ENCODE results near the gene MZB1. TPM values are rescaled to one million over a fixed set of nuclear protein-coding genes. Genes with fewer than 3 reads are reported as not detected.
A peak's percentile ranks its signal among the peaks of the same experiment; 100 is the strongest.

MZB1 gene
- total and polyA plus RNA-seq, 4 donors: 1.8 to 23.7 (median 1.8) TPM

DNA sequence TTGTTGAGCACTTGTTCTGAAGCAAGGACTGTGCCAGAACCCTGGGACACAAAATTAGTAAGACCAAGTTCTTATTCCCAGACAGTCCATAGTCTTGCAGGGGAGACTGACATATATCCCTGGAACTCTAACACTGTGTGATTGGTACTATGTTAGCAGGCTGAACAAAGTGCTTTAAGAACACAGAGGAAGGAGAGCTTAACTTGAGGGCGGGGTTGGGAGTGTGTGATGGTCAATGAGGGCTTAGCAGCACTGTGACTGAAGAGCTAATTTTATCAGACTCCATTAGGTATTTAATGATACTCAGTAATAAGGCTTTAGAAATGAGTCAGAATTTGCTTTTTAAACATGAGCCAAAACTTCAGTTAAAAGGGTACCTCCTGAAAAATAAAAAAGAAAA lies 29.1 kb upstream of the MZB1 start:
- TF ChIP-seq NR2F2 (IDR thresholded peaks at IDR 0.05) (no peak), YY1 (IDR thresholded peaks at IDR 0.05) (no peak), GABPA (IDR thresholded peaks at IDR 0.05 in 1 of 2, conservative IDR thresholded peaks at IDR 0.05 in 1 of 2) (no peak), SP1 (IDR thresholded peaks at IDR 0.05) (no peak)
- TF ChIP-seq, protein P1, sequence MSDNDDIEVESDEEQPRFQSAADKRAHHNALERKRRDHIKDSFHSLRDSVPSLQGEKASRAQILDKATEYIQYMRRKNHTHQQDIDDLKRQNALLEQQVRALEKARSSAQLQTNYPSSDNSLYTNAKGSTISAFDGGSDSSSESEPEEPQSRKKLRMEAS (IDR thresholded peaks at IDR 0.05): no peak
- TF ChIP-seq, protein P2, sequence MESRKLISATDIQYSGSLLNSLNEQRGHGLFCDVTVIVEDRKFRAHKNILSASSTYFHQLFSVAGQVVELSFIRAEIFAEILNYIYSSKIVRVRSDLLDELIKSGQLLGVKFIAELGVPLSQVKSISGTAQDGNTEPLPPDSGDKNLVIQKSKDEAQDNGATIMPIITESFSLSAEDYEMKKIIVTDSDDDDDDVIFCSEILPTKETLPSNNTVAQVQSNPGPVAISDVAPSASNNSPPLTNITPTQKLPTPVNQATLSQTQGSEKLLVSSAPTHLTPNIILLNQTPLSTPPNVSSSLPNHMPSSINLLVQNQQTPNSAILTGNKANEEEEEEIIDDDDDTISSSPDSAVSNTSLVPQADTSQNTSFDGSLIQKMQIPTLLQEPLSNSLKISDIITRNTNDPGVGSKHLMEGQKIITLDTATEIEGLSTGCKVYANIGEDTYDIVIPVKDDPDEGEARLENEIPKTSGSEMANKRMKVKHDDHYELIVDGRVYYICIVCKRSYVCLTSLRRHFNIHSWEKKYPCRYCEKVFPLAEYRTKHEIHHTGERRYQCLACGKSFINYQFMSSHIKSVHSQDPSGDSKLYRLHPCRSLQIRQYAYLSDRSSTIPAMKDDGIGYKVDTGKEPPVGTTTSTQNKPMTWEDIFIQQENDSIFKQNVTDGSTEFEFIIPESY (IDR thresholded peaks at IDR 0.05): no peak
- H3K27me3 ChIP-seq (ENCODE audit: control insufficient read depth in 4 of 4, insufficient read depth in 4 of 4, low read length in 3 of 4): no peaks in the 10 kb centered on the region
- WGBS: 88% methylated on average over 1 of the region's 1 CpG
- H3K9ac ChIP-seq (ENCODE audit: low read depth in 1 of 2, low read length in 2 of 2): no peak overlapping the region
- DNase-seq (ENCODE audit: low spot score): no peak
- no peak overlapping the region for H3K27ac ChIP-seq (ENCODE audit: low read depth in 1 of 2, low read length in 2 of 2)
- peaks cover 0 to 3% (median 0%) of the 10 kb centered on the region in 4 donors for H3K4me1 ChIP-seq (ENCODE audit: control insufficient read depth in 4 of 4, insufficient read depth in 4 of 4, low read length in 3 of 4)
- no peak overlapping the region for H3K4me3 ChIP-seq (ENCODE audit: low read depth in 1 of 3, low read length in 3 of 3)
- H3K9me3 ChIP-seq (ENCODE audit: control insufficient read depth in 4 of 4, low read length in 3 of 4): no peaks in the 10 kb centered on the region
- H3K36me3 ChIP-seq (ENCODE audit: control insufficient read depth in 4 of 4, insufficient read depth in 3 of 4, low read depth in 1 of 4, low read length in 3 of 4): no peaks in the 10 kb centered on the region

DNA sequence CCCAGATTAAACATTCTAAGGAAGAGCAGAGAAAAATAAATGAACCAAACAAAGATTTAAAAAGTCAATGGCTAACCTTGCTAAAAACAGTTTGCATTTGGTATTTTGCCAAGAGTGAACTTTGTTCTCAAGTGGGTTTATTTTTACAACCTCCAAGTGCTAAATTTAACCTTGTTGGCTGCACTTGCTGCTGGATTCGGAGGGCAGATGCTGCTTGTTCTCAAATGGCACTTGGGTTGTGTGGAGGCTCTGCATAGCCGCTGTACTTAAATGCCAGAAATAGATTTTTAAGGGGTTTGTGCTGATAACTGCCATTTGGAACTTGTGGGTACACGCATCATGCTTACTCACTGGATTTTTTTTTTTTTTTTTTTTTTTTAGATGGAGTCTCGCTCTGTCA lies 27.5 kb upstream of the MZB1 start:
- no peak overlapping the region for H3K9ac ChIP-seq (ENCODE audit: low read depth in 1 of 2, low read length in 2 of 2)
- DNase-seq (ENCODE audit: low spot score): no peak
- no peaks in the 10 kb centered on the region for H3K27me3 ChIP-seq (ENCODE audit: control insufficient read depth in 4 of 4, insufficient read depth in 4 of 4, low read length in 3 of 4)
- WGBS: 62% methylated on average over 4 of the region's 4 CpGs
- no peak overlapping the region for H3K4me3 ChIP-seq (ENCODE audit: low read depth in 1 of 3, low read length in 3 of 3)
- no peaks in the 10 kb centered on the region for H3K36me3 ChIP-seq (ENCODE audit: control insufficient read depth in 4 of 4, insufficient read depth in 3 of 4, low read depth in 1 of 4, low read length in 3 of 4)
- H3K27ac ChIP-seq (ENCODE audit: low read depth in 1 of 2, low read length in 2 of 2): no peak overlapping the region
- H3K9me3 ChIP-seq (ENCODE audit: control insufficient read depth in 4 of 4, low read length in 3 of 4): no peaks in the 10 kb centered on the region
- H3K4me1 ChIP-seq (ENCODE audit: control insufficient read depth in 4 of 4, insufficient read depth in 4 of 4, low read length in 3 of 4): peaks cover 0 to 3% (median 0%) of the 10 kb centered on the region in 4 donors
- TF ChIP-seq NR2F2 (IDR thresholded peaks at IDR 0.05) (peak; percentile 51), FOXA2 (IDR thresholded peaks at IDR 0.05) (no peak), FOXA1 (IDR thresholded peaks at IDR 0.05) (no peak)

DNA sequence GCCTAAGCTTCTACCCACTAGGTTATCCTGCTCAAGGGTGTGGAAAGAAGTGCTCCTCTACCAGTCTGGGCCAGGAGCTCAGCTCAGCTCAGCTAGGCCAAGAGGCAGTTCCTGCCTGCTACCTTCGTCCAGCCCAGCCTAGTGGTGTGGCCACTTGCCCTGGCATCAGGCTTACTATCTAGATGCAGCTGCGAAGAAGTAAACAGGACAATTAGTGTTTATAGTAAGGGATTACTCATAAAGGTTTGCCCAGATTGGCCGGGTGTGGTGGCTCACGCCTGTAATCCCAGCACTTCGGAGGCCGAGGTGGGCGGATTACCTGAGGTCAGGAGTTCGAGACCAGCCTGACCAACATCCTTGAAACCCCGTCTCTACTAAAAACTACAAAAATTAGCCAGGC lies 26.9 kb upstream of the MZB1 start:
- Histone ChIP-seq H3K4me1 (ENCODE audit: control insufficient read depth in 4 of 4, insufficient read depth in 4 of 4, low read length in 3 of 4) (peaks cover 0 to 3% (median 0%) of the 10 kb centered on the region in 4 donors), H3K4me3 (ENCODE audit: low read depth in 1 of 3, low read length in 3 of 3) (no peak overlapping the region), H3K9me3 (ENCODE audit: control insufficient read depth in 4 of 4, low read length in 3 of 4) (no peaks in the 10 kb centered on the region), H3K27me3 (ENCODE audit: control insufficient read depth in 4 of 4, insufficient read depth in 4 of 4, low read length in 3 of 4) (no peaks in the 10 kb centered on the region), H3K36me3 (ENCODE audit: control insufficient read depth in 4 of 4, insufficient read depth in 3 of 4, low read depth in 1 of 4, low read length in 3 of 4) (no peaks in the 10 kb centered on the region), H3K9ac (ENCODE audit: low read depth in 1 of 2, low read length in 2 of 2) (no peak overlapping the region), H3K27ac (ENCODE audit: low read depth in 1 of 2, low read length in 2 of 2) (no peak overlapping the region)
- TF ChIP-seq RXRA (IDR thresholded peaks at IDR 0.05) (no peak), HNF4G (IDR thresholded peaks at IDR 0.05) (no peak), JUND (IDR thresholded peaks at IDR 0.05) (no peak), GABPA (IDR thresholded peaks at IDR 0.05 in 1 of 2, conservative IDR thresholded peaks at IDR 0.05 in 1 of 2) (no peak)
- TF ChIP-seq, protein P3, sequence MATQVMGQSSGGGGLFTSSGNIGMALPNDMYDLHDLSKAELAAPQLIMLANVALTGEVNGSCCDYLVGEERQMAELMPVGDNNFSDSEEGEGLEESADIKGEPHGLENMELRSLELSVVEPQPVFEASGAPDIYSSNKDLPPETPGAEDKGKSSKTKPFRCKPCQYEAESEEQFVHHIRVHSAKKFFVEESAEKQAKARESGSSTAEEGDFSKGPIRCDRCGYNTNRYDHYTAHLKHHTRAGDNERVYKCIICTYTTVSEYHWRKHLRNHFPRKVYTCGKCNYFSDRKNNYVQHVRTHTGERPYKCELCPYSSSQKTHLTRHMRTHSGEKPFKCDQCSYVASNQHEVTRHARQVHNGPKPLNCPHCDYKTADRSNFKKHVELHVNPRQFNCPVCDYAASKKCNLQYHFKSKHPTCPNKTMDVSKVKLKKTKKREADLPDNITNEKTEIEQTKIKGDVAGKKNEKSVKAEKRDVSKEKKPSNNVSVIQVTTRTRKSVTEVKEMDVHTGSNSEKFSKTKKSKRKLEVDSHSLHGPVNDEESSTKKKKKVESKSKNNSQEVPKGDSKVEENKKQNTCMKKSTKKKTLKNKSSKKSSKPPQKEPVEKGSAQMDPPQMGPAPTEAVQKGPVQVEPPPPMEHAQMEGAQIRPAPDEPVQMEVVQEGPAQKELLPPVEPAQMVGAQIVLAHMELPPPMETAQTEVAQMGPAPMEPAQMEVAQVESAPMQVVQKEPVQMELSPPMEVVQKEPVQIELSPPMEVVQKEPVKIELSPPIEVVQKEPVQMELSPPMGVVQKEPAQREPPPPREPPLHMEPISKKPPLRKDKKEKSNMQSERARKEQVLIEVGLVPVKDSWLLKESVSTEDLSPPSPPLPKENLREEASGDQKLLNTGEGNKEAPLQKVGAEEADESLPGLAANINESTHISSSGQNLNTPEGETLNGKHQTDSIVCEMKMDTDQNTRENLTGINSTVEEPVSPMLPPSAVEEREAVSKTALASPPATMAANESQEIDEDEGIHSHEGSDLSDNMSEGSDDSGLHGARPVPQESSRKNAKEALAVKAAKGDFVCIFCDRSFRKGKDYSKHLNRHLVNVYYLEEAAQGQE (IDR thresholded peaks at IDR 0.05): no peak
- TF ChIP-seq, protein P4, sequence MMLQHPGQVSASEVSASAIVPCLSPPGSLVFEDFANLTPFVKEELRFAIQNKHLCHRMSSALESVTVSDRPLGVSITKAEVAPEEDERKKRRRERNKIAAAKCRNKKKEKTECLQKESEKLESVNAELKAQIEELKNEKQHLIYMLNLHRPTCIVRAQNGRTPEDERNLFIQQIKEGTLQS (IDR thresholded peaks at IDR 0.05): no peak
- 84% methylated on average over 9 of the region's 9 CpGs for WGBS
- no peak for DNase-seq (ENCODE audit: low spot score)
